Dedifferentiated amniotic fluid mesenchymal stem cell (primary cell): Measurements from ENCODE around the gene IP6K2.
A peak's percentile ranks its signal among the peaks of the same experiment; 100 is the strongest.
"Not testable (repeated sequence)": the region's sequence is repeated elsewhere in the genome, so short reads cannot be mapped to it uniquely, and the experiment has no call there.

Source experiments
- DNase-seq: peaks from one replicate; pipeline ENCODE4 v3.0.0-alpha.2; 2016; ENCODE audit errors: extremely low spot score

The IP6K2 gene

GRCh38 chr3:48716982-48717746 is at the start of gene IP6K2:
IP6K2 (minus strand) TSS chr3:48717221; CDS start chr3:48695291, 21,930 bp downstream.
- peak; percentile 99 for DNase-seq

GRCh38 chr3:48765376-48765775 is 48.4 kb upstream of the IP6K2 start:
- DNase-seq, result no peak

GRCh38 chr3:48762816-48763215 is 45.8 kb upstream of the IP6K2 start:
- no peak for DNase-seq

GRCh38 chr3:48759991-48760540 is 43.0 kb upstream of the IP6K2 start:
- not testable (repeated sequence) for DNase-seq

DNA sequence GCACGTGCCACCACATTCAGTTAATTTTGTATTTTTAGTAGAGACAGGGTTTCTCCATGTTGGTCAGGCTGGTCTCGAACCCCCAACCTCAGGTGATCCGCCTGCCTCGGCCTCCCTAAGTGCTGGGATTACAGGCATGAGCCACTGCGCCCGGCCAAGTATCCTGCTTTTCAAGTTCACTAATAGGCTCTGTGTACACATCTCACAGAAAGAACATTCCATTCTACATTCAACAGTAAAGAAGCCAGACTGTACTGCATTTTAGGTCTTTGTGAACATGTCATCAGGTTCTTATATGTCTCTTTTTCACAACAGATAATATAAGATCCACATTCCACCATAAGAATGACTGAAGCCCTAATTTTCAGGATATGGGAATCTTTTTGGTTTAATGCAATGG is 42.5 kb upstream of the IP6K2 start:
- DNase-seq, result not testable (repeated sequence)

DNA sequence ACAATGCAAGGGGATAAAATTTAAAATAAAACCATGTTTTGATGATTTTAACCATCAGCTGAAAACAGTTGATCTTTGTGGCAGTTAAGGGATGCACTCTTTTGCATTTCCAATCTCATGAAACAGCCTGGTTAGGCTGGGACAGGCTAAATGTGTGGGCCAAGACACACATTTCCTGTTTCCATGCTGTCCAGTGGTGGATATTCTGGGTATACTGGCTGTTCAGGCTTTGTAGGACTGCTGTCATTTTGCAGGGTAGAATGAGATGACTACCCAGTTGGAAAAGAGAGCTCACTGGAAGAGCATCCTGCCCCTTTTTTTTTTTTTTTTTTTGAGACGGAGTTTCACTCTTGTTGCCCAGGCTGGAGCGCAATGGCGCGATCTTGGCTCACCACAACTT is 42.0 kb upstream of the IP6K2 start:
- no peak for DNase-seq

DNA sequence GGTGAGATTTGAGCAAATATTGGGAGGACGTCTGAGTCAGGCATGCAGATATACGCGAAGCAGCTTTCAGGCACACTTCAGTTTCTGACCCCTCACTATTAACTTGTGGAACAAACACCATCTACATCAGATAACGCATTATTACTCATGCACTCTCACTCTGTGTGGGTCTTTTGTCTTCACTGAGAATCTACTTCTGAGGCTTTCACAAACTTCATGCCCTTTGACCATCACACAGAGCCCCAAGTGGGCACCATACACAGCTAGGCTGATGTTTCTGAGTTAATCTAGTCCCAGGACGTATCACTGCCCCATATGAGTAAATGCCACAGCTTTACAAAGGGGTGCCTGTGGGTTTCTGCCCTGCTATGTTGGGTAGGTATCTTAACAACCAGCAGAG is 39.6 kb upstream of the IP6K2 start:
- no peak for DNase-seq

DNA sequence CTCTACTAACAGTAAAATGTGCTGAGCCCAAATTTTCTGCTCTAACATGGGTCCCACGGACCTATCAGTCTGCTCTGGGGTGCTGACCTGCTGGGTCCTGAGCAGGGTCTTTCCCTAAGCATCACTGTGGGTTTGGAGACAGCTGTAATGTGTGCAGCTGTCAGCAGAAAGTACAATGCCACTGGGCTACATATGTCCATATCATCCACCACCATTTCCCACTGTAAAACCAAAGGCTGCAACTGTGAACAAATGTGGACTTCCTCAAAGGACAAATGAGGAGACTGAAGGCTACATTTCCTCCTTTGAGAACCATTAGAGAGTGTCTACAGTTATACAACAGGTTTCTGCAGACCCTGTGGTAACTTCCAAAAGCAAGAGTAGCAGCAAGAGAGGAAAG is 33.8 kb upstream of the IP6K2 start:
- DNase-seq, result no peak

DNA sequence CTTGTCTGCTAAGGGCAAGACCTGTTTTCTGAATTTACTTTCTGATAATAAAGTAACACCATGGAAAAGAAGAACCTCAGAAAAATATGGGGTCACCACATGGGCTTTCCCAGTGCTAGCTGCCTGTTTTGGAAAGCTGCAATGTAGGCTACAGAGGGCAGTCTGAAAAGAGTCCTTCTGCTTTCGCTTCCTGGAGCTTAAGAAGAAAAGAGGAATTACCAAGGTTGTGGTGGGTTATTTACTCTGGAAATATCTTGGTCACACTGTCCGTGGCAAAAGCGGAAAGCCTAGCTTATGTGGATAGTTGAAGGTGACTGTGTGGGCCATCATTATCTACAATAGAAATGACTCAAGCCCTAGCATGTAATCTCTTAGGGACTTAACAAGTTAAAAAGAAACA is 31.7 kb upstream of the IP6K2 start:
- DNase-seq, result no peak

GRCh38 chr3:48747706-48748105 is 30.7 kb upstream of the IP6K2 start:
- DNase-seq, result no peak

GRCh38 chr3:48747015-48747615 is 30.1 kb upstream of the IP6K2 start:
- no peak for DNase-seq

DNA sequence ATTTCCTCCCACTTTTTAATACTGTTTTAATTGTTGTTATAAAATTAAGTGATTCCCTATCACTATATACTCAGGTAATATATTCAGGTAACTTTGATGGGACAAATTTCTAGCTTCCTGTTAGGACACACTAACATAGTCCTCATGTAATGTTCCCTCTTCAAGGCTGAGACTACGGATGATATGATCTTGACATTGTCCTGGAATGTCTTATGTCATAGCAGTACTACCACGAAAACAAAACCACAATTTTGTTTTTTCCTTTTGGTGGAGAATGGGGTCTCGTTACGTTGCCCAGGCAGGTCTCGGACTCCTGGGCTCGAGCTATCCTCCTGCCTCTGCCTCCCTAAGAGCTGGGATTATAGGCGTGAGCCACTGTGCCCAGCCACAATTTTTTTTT is 26.8 kb upstream of the IP6K2 start:
- DNase-seq, result no peak

- DNase-seq, result not testable (repeated sequence)
These were observed 24.2 kb upstream of the IP6K2 start for GRCh38 chr3:48741226-48741625.

GRCh38 chr3:48739955-48740823 is 23.2 kb upstream of the IP6K2 start:
- peak; percentile 63 for DNase-seq

DNA sequence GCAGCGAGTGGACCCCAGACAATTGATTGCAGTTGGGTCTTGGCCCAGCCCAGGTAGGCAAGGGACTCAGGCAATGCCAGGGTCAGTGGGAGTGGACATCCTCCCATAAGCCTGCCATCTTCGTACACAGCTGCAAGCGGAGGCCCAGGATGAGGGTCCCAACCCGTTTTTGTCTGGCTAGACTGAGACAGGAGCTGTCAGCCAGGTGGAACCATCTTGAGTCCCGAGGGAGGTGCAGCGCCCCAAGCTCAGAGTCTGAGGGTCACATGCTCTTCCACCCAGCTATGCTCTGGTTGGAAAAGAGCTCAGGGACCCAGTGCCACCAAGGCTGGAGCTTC is 22.6 kb upstream of the IP6K2 start:
- DNase-seq, result no peak

DNA sequence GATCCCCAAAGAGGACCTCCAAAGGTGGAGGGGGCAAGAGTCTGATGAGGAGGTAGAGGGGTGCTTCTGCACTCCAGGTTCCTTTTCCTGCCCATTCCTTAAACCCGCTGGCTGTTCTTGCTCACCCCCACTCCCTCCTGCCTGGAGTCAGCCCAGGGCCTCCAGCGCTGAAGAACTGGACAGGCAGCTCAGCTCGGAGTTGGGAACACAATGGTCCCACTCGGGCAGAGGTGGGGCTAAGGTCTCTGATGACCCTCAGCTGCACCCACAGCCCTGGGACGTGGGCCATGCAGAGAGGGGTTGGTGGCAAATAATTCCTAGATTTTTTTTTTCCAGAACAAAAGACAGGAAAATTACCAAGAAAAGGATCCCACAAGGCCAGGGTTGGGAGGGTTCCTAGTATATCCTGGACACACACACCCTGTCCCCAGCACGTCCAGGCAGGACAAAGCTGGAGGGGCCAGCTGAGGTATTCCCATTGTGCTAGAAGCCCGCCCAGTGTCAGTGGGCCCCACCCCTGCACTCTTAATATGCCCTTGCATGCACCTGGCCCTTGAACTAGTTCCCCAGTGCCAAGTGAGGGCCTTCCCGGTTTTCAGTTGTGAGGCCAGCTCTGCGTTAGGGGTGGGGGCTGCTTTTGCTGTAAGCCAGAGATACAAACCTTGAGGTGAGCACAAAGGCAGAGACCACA is 22.1 kb upstream of the IP6K2 start:
- no peak for DNase-seq

DNA sequence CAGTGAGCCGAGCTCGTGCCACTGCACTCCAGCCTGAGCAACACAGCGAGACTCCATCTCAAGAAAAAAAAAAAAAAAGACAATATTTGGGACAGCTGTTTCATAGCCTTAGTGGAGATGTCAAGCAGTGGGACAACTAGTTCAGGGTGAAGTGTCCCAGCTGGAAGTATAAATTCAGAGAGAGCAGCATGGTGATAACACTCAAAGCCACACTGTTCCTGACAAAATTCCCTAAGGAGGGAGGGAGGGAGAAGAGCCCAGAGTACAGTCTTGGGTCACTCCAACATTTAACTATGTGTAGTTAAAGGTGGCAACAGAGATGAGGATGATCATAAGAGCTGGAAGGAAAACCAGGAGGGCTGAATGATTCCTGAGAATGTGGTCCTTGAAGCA is 21.1 kb upstream of the IP6K2 start:
- DNase-seq, result no peak

GRCh38 chr3:48735075-48735767 is 18.2 kb upstream of the IP6K2 start:
- DNase-seq, result not testable (repeated sequence)

DNA sequence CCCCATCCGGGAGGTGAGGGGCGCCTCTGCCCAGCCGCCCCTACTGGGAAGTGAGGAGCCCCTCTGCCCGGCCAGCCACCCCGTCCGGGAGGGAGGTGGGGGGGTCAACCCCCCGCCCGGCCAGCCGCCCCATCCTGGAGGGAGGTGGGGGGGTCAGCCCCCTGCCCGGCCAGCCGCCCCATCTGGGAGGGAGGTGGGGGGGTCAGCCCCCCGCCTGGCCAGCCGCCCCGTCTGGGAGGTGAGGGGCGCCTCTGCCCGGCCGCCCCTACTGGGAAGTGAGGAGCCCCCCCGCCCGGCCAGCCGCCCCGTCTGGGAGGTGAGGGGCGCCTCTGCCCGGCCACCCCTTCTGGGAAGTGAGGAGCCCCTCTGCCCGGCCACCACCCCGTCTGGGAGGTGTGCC is 17.5 kb upstream of the IP6K2 start:
- not testable (repeated sequence) for DNase-seq

DNA sequence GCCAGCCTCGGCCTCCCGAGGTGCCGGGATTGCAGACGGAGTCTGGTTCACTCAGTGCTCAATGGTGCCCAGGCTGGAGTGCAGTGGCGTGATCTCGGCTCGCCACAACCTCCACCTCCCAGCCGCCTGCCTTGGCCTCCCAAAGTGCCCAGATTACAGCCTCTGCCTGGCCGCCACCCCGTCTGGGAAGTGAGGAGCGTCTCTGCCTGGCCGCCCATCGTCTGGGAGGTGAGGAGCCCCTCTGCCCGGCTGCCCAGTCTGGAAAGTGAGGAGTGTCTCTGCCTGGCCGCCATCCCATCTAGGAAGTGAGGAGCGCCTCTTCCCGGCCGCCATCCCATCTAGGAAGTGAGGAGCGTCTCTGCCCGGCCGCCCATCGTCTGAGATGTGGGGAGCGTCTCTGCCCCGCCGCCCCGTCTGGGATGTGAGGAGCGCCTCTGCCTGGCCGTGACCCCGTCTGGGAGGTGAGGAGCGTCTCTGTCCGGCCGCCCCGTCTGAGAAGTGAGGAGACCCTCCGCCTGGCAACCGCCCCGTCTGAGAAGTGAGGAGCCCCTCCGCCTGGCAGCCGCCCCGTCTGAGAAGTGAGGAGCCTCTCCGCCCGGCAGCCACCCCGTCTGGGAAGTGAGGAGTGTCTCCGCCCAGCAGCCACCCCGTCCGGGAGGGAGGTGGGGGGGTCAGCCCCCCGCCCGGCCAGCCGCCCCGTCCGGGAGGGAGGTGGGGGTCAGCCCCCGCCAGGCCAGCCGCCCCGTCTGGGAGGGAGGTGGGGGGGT is 16.9 kb upstream of the IP6K2 start:
- DNase-seq, result not testable (repeated sequence)
